SKM-1 (cell line): Measurements from ENCODE around the gene PELI1.
"Not testable (repeated sequence)": the region's sequence is repeated elsewhere in the genome, so short reads cannot be mapped to it uniquely, and the experiment has no call there.

Experiments used
- DNase-seq: peaks from one replicate; lab custom pipeline; 2025; ENCODE audit not compliant: unreplicated experiment; lab: John Stamatoyannopoulos, UW

PELI1 gene

GRCh38 chr2:64090264-64090663 is 54.0 kb downstream of the PELI1 start:
- DNase-seq = no peak

GRCh38 chr2:64086347-64087082 is 57.7 kb downstream of the PELI1 start:
- DNase-seq = no peak

- no peak for DNase-seq
These were observed 58.3 kb downstream of the PELI1 start for GRCh38 chr2:64085936-64086335.

- DNase-seq = no peak
These were observed 63.2 kb downstream of the PELI1 start for GRCh38 chr2:64081046-64081445.

- no peak for DNase-seq
These were observed 64.0 kb downstream of the PELI1 start for GRCh38 chr2:64080179-64080578.

GRCh38 chr2:64079688-64080087 is 64.5 kb downstream of the PELI1 start:
- not testable (repeated sequence) for DNase-seq

- not testable (repeated sequence) for DNase-seq
These were observed 67.4 kb downstream of the PELI1 start for GRCh38 chr2:64076828-64077227.

- not testable (repeated sequence) for DNase-seq
These were observed 69.6 kb downstream of the PELI1 start for GRCh38 chr2:64074616-64075015.

- no peak for DNase-seq
These were observed 76.9 kb downstream of the PELI1 start for GRCh38 chr2:64067326-64067725.

- DNase-seq = no peak
These were observed 78.7 kb downstream of the PELI1 start for GRCh38 chr2:64065516-64065915.

- DNase-seq = no peak
These were observed 80.3 kb downstream of the PELI1 start for GRCh38 chr2:64063924-64064331.

GRCh38 chr2:64063454-64063853 is 80.8 kb downstream of the PELI1 start:
- no peak for DNase-seq

- no peak for DNase-seq
These were observed 81.4 kb downstream of the PELI1 start for GRCh38 chr2:64062840-64063239.

GRCh38 chr2:64059270-64059669 is 85.0 kb downstream of the PELI1 start:
- DNase-seq = no peak

- no peak for DNase-seq
These were observed 88.2 kb downstream of the PELI1 start for GRCh38 chr2:64056021-64056420.

GRCh38 chr2:64054161-64054915 is 89.9 kb downstream of the PELI1 start:
- DNase-seq = no peak

GRCh38 chr2:64052463-64053241 is 91.6 kb downstream of the PELI1 start:
- DNase-seq = no peak

- DNase-seq = peak; percentile 51
These were observed 94.5 kb downstream of the PELI1 start for GRCh38 chr2:64049633-64050220.

GRCh38 chr2:64045938-64046337 is 98.3 kb downstream of the PELI1 start:
- no peak for DNase-seq
